Fibroblast of the aortic adventitia (primary cell): ENCODE measurements around the gene BAHD1. TPM values are rescaled to one million over a fixed set of nuclear protein-coding genes. Genes with fewer than 3 reads are reported as not detected.

Experiments used
- DNase-seq: peaks from one replicate; pipeline ENCODE4 v3.0.0-alpha.2; 2010; ENCODE audit warnings: low read depth
- H3K4me3 ChIP-seq: 2 replicates; pipeline ENCODE4 v1.5.1; 2011; ENCODE audit warnings: low read depth, mild to moderate bottlenecking, control low read depth, low read length, moderate library complexity
- total RNA-seq: library from RNA; depleted of rRNA; stranded (reverse); fragments of >200 nt; gene quantifications from 2 replicates; pipeline ENCODE4 v1.2.3, GENCODE V29; 2012; ENCODE audit warnings: low replicate concordance
- TF ChIP-seq, protein P1 (sequence below): IDR thresholded peaks from 2 replicates; pipeline ENCODE4 v1.5.1; 2011; ENCODE audit warnings: mild to moderate bottlenecking, low read length, control low read depth, inconsistent platforms; ENCODE audit not compliant: insufficient read depth

The BAHD1 gene
- total RNA-seq, 1 donor, result 9.0 TPM

GRCh38 chr15:40437752-40438687, 2.7 kb upstream of the BAHD1 start:
- DNase-seq, result no peak
- no peak overlapping the region for H3K4me3 ChIP-seq
- TF ChIP-seq, protein P1, sequence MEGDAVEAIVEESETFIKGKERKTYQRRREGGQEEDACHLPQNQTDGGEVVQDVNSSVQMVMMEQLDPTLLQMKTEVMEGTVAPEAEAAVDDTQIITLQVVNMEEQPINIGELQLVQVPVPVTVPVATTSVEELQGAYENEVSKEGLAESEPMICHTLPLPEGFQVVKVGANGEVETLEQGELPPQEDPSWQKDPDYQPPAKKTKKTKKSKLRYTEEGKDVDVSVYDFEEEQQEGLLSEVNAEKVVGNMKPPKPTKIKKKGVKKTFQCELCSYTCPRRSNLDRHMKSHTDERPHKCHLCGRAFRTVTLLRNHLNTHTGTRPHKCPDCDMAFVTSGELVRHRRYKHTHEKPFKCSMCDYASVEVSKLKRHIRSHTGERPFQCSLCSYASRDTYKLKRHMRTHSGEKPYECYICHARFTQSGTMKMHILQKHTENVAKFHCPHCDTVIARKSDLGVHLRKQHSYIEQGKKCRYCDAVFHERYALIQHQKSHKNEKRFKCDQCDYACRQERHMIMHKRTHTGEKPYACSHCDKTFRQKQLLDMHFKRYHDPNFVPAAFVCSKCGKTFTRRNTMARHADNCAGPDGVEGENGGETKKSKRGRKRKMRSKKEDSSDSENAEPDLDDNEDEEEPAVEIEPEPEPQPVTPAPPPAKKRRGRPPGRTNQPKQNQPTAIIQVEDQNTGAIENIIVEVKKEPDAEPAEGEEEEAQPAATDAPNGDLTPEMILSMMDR, result no peak

DNA sequence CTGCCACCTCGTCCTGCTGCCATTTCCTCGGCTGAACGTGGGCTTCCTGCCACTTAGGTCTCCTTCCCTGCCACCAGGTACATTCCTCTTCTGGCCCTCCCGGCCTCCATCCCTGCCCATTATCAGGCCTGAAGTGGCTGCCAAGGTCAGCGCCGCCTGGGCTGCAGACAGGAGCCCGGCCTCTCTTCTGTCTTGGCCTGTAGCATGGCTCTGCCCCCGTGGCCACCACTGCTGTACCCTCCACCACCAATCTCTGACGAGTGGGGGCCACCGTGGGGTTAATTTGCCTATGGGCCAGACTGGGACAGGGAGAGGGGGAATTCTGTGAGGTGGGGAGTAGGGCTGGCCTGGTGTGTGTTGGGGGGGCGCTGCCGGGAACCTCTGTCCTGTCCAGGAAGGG, 2.0 kb upstream of the BAHD1 start:
- TF ChIP-seq, protein P1, result no peak
- no peak overlapping the region for H3K4me3 ChIP-seq
- no peak for DNase-seq

DNA sequence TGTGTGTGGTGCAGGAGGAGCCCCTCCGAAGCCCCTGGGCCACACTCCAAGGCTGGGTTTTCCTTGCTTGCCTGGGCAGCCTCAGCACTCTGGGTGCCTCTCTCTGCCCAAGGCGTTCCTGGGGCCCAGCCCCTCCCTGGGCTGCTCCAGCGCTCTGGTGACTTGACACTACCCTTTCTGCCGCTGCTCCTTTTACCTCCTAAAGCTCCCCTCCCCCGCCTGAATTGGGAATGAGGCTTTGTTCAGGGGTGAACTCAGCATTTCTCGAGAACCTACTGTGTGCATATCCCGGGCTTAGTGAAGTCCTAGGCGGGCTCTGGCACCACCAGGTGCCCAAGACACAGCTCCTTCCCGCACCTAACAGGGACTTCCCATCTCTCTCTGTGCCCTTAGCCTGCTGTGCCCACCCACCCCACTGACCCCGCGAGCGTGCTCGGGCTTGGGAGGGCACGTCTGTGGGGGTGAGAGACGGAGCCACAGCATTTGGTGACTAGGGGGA, 1.2 kb upstream of the BAHD1 start:
- H3K4me3 ChIP-seq, result peak overlapping the region; percentile 68
- DNase-seq, result no peak
- TF ChIP-seq, protein P1, result no peak

DNA sequence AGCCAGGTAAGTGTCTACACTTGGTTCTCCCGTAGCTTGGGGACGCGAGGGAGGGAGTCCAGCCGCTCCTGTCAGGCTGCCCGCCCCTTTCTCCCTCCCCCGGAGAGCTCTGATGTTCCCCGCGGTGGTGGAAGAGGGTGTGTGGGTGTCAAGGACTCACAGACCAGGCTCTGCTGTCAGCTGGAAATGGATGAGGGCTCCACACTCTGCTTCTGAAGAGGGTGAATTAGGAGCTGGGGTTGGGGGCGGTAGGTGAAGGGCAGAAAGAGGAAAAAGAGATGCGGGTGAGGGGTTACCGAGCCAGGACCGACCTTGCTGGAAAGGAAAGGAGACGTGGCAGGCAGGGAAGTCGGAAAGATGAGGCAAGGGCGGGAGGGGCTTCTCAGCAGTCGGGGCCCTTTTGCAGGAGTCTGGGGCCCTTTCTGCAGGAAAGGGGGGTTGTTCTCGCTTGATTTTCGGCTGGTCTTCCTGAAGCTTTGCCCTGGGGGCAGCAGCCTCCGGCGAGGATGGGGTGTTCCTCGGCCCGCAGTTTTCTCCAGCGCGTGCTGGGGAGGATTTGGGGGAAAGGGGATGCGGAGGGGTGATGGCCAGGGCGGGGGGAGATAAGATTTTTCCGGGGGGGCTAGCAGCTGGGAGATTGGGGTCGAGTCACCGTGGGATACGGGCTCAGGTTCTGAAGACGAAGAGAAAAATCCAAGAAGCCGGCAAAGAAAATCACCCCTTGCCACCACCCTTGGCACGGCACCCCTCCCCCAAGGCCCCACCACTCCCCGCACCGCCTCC, 602 bp upstream of the BAHD1 start:
- TF ChIP-seq, protein P1, result no peak
- DNase-seq, result peak; percentile 17
- peak overlapping the region; percentile 68 for H3K4me3 ChIP-seq

- TF ChIP-seq, protein P1, result peak; percentile 9
- DNase-seq, result no peak
- H3K4me3 ChIP-seq, result peak overlapping the region; percentile 72
These were observed 1.1 kb downstream of the BAHD1 start for GRCh38 chr15:40441565-40442531.

- TF ChIP-seq, protein P1, result no peak
- no peak for DNase-seq
- H3K4me3 ChIP-seq, result peak overlapping the region; percentile 13
These were observed 2.5 kb downstream of the BAHD1 start for GRCh38 chr15:40443255-40443654.
